NCI-H2227 treated with DMSO at 0.1 percent for 48 hours (cell line): ENCODE data around the gene DHRS13.
A peak's percentile ranks its signal among the peaks of the same experiment; 100 is the strongest.
"Not testable (repeated sequence)": the region's sequence is repeated elsewhere in the genome, so short reads cannot be mapped to it uniquely, and the experiment has no call there.

Experiments
- DNase-seq: peaks from one replicate; lab custom pipeline; 2025; lab: John Stamatoyannopoulos, UW

DHRS13 gene

DNA sequence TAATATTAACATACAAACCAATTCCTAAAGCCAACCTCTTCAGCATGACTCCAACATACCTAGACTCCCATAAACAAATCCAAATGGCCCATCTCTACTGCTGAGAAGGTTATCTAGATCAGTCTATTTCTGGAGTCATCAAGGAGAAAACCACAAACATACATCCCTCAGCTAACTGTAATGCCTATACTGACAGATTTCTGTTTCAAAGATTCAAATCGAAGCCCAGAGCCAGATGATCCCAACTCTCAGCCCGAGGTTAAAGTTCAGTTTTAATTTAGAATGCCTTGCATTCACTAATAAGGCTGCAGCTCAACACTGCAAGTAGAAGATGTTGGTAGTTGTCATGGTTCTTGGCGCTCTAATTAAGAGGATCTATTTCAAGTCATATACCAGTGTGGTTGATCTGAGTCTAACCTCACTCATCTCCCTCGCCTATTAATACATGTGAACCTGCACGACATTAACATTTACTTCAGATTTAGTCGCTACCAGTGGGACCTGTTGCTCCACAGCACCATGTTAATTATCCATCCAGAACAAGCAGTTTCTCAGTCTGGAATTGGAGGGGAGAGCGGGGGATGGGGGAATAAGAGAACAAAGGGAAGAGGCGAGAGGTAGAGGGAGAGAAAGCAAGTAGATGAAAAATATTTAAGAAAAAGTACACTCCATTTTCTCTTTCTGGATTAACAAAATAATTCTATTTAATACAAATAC is 33.0 kb upstream of the DHRS13 start:
- DNase-seq = no peak

DNA sequence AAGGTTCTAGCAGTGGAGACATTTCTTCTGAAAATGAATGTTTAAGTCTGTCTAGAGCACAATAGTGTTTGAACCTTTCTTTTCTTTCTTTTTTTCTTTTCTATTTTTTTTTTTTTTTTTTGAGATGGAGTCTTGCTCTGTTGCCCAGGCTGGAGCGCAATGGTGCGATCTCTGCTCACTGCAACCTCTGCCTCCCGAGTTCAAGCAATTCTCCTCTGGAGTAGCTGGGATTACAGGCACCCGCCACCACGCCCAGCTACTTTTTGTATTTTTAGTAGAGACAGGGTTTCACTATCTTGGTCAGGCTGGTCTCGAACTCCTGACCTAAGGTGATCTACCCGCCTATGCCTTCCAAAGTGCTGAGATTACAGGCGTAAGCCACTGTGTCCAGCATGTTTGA is 31.6 kb upstream of the DHRS13 start:
- not testable (repeated sequence) for DNase-seq

- no peak for DNase-seq
Observed at GRCh38 chr17:28929787-28930186, 26.9 kb upstream of the DHRS13 start.

DNA sequence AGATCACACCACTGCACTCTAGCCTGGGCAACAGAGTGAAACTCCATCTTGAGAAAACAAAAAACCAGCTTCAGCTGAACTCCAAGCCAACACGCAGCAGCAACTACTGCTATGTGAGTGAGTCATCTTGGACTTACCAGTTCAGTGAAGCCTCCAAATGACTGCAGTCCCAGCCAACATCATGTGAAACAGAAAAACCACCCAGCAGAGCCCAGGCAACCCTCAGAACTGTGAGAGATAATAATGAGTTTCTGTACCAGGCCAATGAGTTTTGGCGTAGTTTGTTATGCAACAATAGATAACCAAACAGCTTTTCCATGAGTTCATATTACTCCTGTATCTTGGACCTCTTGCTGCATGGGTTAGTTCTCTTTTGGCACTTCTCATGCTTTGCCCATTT is 25.2 kb upstream of the DHRS13 start:
- no peak for DNase-seq

DNA sequence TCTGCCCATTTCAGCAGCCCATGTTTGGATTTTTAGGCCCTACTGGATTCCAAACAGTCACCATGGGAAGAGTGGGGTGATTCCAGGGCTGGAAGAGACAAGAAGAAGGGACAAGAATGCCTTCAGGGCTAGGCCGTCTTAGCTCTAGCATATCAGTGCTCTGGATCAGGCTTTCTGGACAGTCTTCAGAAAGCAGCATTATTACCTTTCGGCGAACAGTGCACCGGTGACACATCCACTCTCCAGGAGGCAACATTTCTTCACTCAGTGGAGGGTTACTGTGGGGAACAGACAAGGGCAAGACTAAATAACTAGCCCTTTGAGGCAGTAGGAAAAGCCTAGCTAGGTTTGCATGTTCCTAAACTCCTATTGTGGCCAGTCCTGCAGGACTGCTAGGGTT is 23.9 kb upstream of the DHRS13 start:
- no peak for DNase-seq

DNA sequence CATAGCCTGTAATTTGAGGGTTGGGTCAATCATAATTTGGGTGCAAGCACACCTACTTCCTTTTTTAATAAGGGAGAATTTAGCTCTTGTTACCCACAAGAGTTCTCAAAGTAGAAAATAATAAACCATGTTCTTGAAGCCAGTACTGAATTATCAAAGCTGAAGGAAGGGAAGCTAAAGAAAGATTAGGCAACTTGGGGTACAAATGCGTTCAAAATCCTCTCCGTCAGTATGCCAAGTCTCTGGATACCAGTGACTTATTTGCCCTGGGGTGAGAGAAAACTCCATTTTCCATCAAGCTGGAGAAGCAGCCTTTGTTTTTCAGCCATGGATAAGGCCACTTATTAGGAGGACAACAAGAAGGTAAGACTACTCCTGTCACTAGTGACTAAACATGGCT is 23.5 kb upstream of the DHRS13 start:
- no peak for DNase-seq

DNA sequence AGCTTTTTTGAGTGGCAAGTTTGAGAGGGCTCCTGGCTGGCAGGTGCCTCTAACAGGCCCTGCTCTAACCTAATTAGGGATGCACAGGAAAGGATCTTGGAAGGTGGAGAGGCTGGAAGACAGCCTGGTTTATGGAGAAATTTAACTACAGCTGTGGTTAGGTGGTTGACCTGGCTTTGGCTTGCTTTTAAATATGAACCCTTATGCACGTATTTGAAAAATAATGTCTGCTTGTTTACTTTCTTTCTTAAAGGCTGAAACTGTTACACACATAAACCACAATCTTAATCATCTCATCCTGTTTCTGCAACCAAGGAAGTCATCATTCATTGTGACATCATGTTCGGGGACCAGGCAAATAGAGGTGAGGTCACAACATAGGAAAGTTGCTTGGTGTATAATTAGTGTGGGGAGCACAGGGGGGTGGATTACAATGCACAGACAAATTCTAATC is 23.1 kb upstream of the DHRS13 start:
- no peak for DNase-seq

GRCh38 chr17:28920201-28920600 is 17.3 kb upstream of the DHRS13 start:
- no peak for DNase-seq

GRCh38 chr17:28918295-28918694 is 15.4 kb upstream of the DHRS13 start:
- no peak for DNase-seq

- DNase-seq = no peak
Observed at GRCh38 chr17:28917465-28917864, 14.6 kb upstream of the DHRS13 start.

- DNase-seq = no peak
Observed at GRCh38 chr17:28917029-28917428, 14.2 kb upstream of the DHRS13 start.

- DNase-seq = peak; percentile 8
Observed at GRCh38 chr17:28916302-28916934, 13.5 kb upstream of the DHRS13 start.

DNA sequence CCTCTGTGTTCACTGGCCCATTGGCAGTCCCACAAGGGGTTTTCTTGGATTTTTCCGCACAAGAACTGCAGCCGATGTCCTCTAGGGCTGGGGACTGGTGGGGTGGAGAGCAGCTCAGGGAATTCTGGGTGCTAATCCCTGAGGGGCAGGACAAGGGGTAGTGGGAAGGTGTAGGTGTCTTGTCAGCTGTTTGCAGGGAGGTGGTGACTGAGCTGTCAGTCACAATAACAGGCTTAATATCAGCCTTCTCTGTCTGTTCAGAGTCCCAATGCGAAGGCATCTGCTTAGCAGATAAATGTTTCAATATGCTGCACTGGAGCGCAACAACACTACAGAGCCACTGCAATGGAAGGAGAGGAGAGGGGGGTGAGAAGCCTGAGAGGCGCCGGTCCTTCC is 10.1 kb upstream of the DHRS13 start:
- no peak for DNase-seq

GRCh38 chr17:28912281-28912937 is 9.5 kb upstream of the DHRS13 start:
- no peak for DNase-seq

- no peak for DNase-seq
Observed at GRCh38 chr17:28911411-28912045, 8.6 kb upstream of the DHRS13 start.

- no peak for DNase-seq
Observed at GRCh38 chr17:28910534-28910933, 7.7 kb upstream of the DHRS13 start.

- DNase-seq = no peak
Observed at GRCh38 chr17:28908640-28909167, 5.8 kb upstream of the DHRS13 start.

GRCh38 chr17:28907709-28908475 is 5.0 kb upstream of the DHRS13 start:
- DNase-seq = no peak

GRCh38 chr17:28906706-28907438 is 4.0 kb upstream of the DHRS13 start:
- no peak for DNase-seq

GRCh38 chr17:28906276-28906675 is 3.4 kb upstream of the DHRS13 start:
- DNase-seq = no peak

DNA sequence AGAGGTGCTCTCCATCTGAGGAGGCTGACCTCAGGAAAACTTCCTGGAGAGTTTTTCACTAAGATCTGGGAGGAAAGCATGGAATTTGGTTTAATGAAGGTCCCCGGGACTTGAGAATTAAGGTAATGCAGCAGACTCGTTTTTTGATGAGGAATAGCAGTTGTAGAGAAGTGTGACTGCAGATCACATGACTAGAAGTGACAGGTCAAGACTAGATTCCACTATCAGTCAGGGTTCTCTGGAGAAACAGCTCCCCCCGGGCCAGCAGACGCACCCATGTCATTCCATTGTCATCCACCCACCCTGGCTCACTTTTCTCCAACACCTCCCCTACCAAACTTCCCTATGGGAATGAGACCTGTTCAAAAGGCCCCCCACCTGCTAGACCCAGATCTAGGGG is 1.9 kb upstream of the DHRS13 start:
- no peak for DNase-seq
